BLaER1 (cell line): ENCODE results near the gene WFDC5.

Source experiments
- H3K27ac ChIP-seq: shearing (Covaris generic); formaldehyde crosslinking; 2 replicates; pipeline ENCODE4 v1.8.1; 2022
- H3K27me3 ChIP-seq: shearing (Covaris generic); formaldehyde crosslinking; 2 replicates; pipeline ENCODE4 v1.8.1; 2022
- H3K36me3 ChIP-seq: shearing (Covaris generic); formaldehyde crosslinking; 2 replicates; pipeline ENCODE4 v1.8.1; 2022
- H3K4me1 ChIP-seq: shearing (Covaris generic); formaldehyde crosslinking; 2 replicates; pipeline ENCODE4 v1.8.1; 2022
- H3K4me2 ChIP-seq: shearing (Covaris generic); formaldehyde crosslinking; 2 replicates; pipeline ENCODE4 v1.8.1; 2022
- H3K4me3 ChIP-seq: shearing (Covaris generic); formaldehyde crosslinking; 2 replicates; pipeline ENCODE4 v1.8.1; 2022
- H3K9ac ChIP-seq: shearing (Covaris generic); formaldehyde crosslinking; 2 replicates; pipeline ENCODE4 v1.8.1; 2022
- H3K9me3 ChIP-seq: shearing (Covaris generic); formaldehyde crosslinking; 2 replicates; pipeline ENCODE4 v1.8.1; 2022
- H4K20me1 ChIP-seq: shearing (Covaris generic); formaldehyde crosslinking; 2 replicates; pipeline ENCODE4 v1.8.1; 2022
- Cebpa-rat ChIP-seq: shearing (Covaris generic); IDR thresholded peaks from 2 replicates; pipeline ENCODE4 v1.8.1; 2022

Gene WFDC5

GRCh38 chr20:45060294-45060693, 54.7 kb downstream of the WFDC5 start:
- H3K27ac ChIP-seq: no peak overlapping the region
- peaks cover 35% of the 10 kb centered on the region for H3K36me3 ChIP-seq
- no peak overlapping the region for H3K4me2 ChIP-seq
- no peak overlapping the region for H3K4me3 ChIP-seq
- no peak overlapping the region for H3K9ac ChIP-seq
- peaks cover 7% of the 10 kb centered on the region; the same call in 1 of the 2 replicates for H4K20me1 ChIP-seq
- H3K4me1 ChIP-seq: 0 out of 2 replicates have a peak, but pooled peaks cover under 1% of the 10 kb centered on the region
- 0 out of 2 replicates have a peak, but pooled peaks cover 3% of the 10 kb centered on the region for H3K9me3 ChIP-seq
- no peak for TF ChIP-seq Cebpa-rat
- no peaks in the 10 kb centered on the region for H3K27me3 ChIP-seq
